Transverse colon (tissue), 4 donors: ENCODE results near the gene ENO2.

ENCODE experiments used
- EP300 ChIP-seq: sonication (generic); formaldehyde crosslinking; IDR thresholded peaks from one replicate; pipeline ENCODE4 v1.6.1; 2017; ENCODE audit warnings: antibody characterized with exemption, low read depth
- POLR2A ChIP-seq: fragments of 450-650 bp; IDR thresholded peaks from one replicate; pipeline ENCODE4 v1.6.1; 2016; ENCODE audit warnings: antibody characterized with exemption, mild to moderate bottlenecking, moderate library complexity
- POLR2AphosphoS5 ChIP-seq, 3 donors: sonication (generic); formaldehyde crosslinking; IDR thresholded peaks; one replicate each; pipeline ENCODE4 v1.6.1; 2016; ENCODE audit warnings: antibody characterized with exemption in 3 of 3
- TF ChIP-seq, protein P1 (sequence below), 5 experiments: fragments of 200-600 bp in 3 of 5; fragments of 450-650 bp in 2 of 5; sonication (generic) in 3 of 5; IDR thresholded peaks; 1 replicate in 2 of 5; 2 replicates in 3 of 5; pipeline ENCODE4 v1.5.1; 2016 to 2017; ENCODE audit warnings: antibody characterized with exemption in 5 of 5, inconsistent platforms in 3 of 5, mild to moderate bottlenecking in 2 of 5, moderate library complexity in 1 of 5

DNA sequence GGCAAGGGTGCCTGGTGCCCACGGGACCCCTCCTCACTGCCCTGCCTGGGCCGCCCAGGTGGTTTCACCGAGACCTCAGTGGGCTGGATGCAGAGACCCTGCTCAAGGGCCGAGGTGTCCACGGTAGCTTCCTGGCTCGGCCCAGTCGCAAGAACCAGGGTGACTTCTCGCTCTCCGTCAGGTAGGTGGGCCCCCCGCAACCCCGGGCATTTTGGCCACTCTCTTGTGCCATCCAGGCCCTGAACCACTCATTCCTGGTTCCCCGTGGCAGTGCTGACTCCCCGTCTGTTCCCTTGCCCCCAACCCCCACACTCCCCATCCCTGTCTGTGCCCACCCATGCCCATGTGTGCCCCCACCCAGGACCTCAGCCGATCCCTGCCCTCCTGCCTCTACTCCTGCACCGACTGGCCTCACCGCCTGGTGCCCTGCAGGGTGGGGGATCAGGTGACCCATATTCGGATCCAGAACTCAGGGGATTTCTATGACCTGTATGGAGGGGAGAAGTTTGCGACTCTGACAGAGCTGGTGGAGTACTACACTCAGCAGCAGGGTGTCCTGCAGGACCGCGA lies 37.3 kb downstream of the ENO2 start:
- TF ChIP-seq, protein P1, sequence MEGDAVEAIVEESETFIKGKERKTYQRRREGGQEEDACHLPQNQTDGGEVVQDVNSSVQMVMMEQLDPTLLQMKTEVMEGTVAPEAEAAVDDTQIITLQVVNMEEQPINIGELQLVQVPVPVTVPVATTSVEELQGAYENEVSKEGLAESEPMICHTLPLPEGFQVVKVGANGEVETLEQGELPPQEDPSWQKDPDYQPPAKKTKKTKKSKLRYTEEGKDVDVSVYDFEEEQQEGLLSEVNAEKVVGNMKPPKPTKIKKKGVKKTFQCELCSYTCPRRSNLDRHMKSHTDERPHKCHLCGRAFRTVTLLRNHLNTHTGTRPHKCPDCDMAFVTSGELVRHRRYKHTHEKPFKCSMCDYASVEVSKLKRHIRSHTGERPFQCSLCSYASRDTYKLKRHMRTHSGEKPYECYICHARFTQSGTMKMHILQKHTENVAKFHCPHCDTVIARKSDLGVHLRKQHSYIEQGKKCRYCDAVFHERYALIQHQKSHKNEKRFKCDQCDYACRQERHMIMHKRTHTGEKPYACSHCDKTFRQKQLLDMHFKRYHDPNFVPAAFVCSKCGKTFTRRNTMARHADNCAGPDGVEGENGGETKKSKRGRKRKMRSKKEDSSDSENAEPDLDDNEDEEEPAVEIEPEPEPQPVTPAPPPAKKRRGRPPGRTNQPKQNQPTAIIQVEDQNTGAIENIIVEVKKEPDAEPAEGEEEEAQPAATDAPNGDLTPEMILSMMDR (IDR thresholded peaks at IDR 0.05), result no peak
- TF ChIP-seq POLR2AphosphoS5 (IDR thresholded peaks at IDR 0.05), result no peak
- no peak for TF ChIP-seq POLR2A
- no peak for TF ChIP-seq EP300
